HG02571 (cell line): ENCODE data around the gene CTDSPL.

ENCODE experiments used
- ATAC-seq: cut with Tn5 transposase; IDR thresholded peaks from one replicate; pipeline ENCODE4 v1.9.1; 2021; ENCODE audit warnings: mild to moderate bottlenecking, moderate library complexity; ENCODE audit not compliant: unreplicated experiment

The CTDSPL gene

GRCh38 chr3:37912052-37912733, 50.5 kb downstream of the CTDSPL start:
- ATAC-seq, result no peak

- no peak for ATAC-seq
Observed at GRCh38 chr3:37913522-37913921, 51.8 kb downstream of the CTDSPL start.

GRCh38 chr3:37916685-37917084, 55.0 kb downstream of the CTDSPL start:
- ATAC-seq, result no peak

GRCh38 chr3:37918627-37919026, 56.9 kb downstream of the CTDSPL start:
- ATAC-seq, result no peak

- ATAC-seq, result no peak
Observed at GRCh38 chr3:37920156-37920699, 58.5 kb downstream of the CTDSPL start.

- ATAC-seq, result no peak
Observed at GRCh38 chr3:37921025-37921424, 59.3 kb downstream of the CTDSPL start.

- no peak for ATAC-seq
Observed at GRCh38 chr3:37922721-37923568, 61.3 kb downstream of the CTDSPL start.

- no peak for ATAC-seq
Observed at GRCh38 chr3:37923569-37924040, 61.9 kb downstream of the CTDSPL start.

GRCh38 chr3:37924453-37924852, 62.8 kb downstream of the CTDSPL start:
- no peak for ATAC-seq

GRCh38 chr3:37925157-37925556, 63.5 kb downstream of the CTDSPL start:
- no peak for ATAC-seq

GRCh38 chr3:37926611-37927010, 64.9 kb downstream of the CTDSPL start:
- ATAC-seq, result no peak

- ATAC-seq, result no peak
Observed at GRCh38 chr3:37930495-37930894, 68.8 kb downstream of the CTDSPL start.

GRCh38 chr3:37932505-37932904, 70.8 kb downstream of the CTDSPL start:
- ATAC-seq, result no peak

- no peak for ATAC-seq
Observed at GRCh38 chr3:37934631-37935289, 73.1 kb downstream of the CTDSPL start.

GRCh38 chr3:37935290-37935668, 73.6 kb downstream of the CTDSPL start:
- no peak for ATAC-seq

- no peak for ATAC-seq
Observed at GRCh38 chr3:37935756-37936666, 74.3 kb downstream of the CTDSPL start.

GRCh38 chr3:37937156-37937555, 75.5 kb downstream of the CTDSPL start:
- ATAC-seq, result no peak

GRCh38 chr3:37938011-37938410, 76.3 kb downstream of the CTDSPL start:
- ATAC-seq, result no peak

GRCh38 chr3:37940242-37940908, 78.7 kb downstream of the CTDSPL start:
- ATAC-seq, result no peak
